KMS-11 (cell line): Measurements from ENCODE around the gene SPEM1.

Source experiments
- H2AFZ ChIP-seq: fragments of 200-600 bp; sonication (generic); 2 replicates; pipeline ENCODE4 v1.6.1; 2016; ENCODE audit warnings: antibody characterized with exemption, mixed run types, low read depth
- H3K27ac ChIP-seq: fragments of 200-600 bp; sonication (generic); 2 replicates; pipeline ENCODE4 v1.6.1; 2016; ENCODE audit warnings: mild to moderate bottlenecking, mixed run types
- H3K27me3 ChIP-seq: fragments of 200-600 bp; sonication (generic); 2 replicates; pipeline ENCODE4 v1.6.1; 2017; ENCODE audit warnings: mild to moderate bottlenecking, low read depth, mixed run types, moderate library complexity; ENCODE audit not compliant: insufficient read depth
- H3K36me3 ChIP-seq: fragments of 200-600 bp; sonication (generic); 2 replicates; pipeline ENCODE4 v1.6.1; 2017; ENCODE audit warnings: mild to moderate bottlenecking, mixed run types; ENCODE audit not compliant: insufficient read depth
- H3K4me1 ChIP-seq: fragments of 200-600 bp; sonication (generic); 2 replicates; pipeline ENCODE4 v1.6.1; 2016; ENCODE audit warnings: mild to moderate bottlenecking, low read depth, mixed run types; ENCODE audit not compliant: poor library complexity, severe bottlenecking
- H3K4me2 ChIP-seq: fragments of 200-600 bp; sonication (generic); 2 replicates; pipeline ENCODE4 v1.7.0; 2016; ENCODE audit warnings: mild to moderate bottlenecking, mixed run types
- H3K4me3 ChIP-seq: fragments of 200-600 bp; sonication (generic); IDR thresholded peaks from 2 replicates; pipeline ENCODE4 v1.6.1; 2017; ENCODE audit warnings: low read depth, low read length, mixed read lengths; ENCODE audit not compliant: insufficient read depth
- H3K79me2 ChIP-seq: fragments of 200-600 bp; sonication (generic); 2 replicates; pipeline ENCODE4 v1.6.1; 2016; ENCODE audit warnings: low read depth, mixed run types; ENCODE audit not compliant: insufficient read depth
- H3K9ac ChIP-seq: fragments of 200-600 bp; sonication (generic); 2 replicates; pipeline ENCODE4 v1.6.1; 2016; ENCODE audit warnings: mild to moderate bottlenecking, mixed run types
- H4K20me1 ChIP-seq: fragments of 200-600 bp; sonication (generic); 2 replicates; pipeline ENCODE4 v1.6.1; 2016; ENCODE audit warnings: mild to moderate bottlenecking, mixed run types; ENCODE audit not compliant: insufficient read depth
- CTCF ChIP-seq: fragments of 200-600 bp; sonication (generic); conservative IDR thresholded peaks from 2 replicates; pipeline ENCODE4 v1.6.1; 2017; ENCODE audit warnings: low read depth, mild to moderate bottlenecking, antibody characterized with exemption, low read length, moderate library complexity, mixed read lengths

Gene SPEM1

DNA sequence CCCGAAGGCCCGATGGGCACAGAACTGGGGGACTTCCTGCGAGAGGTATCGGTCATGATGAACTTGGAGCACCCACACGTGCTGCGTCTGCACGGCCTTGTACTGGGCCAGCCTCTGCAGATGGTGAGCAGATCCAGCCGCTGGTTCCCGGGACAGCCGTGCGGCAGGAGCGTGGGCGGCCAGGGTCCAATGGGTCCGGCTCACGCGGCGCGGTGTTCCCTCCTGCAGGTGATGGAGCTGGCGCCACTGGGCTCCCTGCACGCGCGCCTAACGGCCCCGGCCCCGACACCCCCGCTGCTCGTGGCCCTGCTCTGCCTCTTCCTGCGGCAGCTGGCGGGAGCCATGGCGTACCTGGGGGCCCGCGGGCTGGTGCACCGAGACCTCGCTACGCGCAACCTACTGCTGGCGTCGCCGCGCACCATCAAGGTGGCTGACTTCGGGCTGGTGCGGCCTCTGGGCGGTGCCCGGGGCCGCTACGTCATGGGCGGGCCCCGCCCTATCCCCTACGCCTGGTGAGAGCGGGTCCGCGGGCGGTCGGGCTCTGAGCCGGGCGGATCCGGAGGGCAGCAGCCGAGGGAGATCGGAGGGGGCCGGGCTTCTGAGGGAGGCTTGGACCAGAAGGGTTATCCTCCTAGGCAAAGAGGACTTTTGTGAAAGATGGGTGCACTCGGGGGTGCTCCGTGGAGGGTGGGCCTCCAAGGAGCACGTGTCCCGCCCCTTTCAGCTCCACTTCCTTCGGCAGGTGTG, 36.2 kb upstream of the SPEM1 start:
- no peak for TF ChIP-seq CTCF
- H3K27me3 ChIP-seq = no peaks in the 10 kb centered on the region
- 0 out of 2 replicates have a peak overlapping the region, but pooled peaks have one; percentile 21 for H3K4me2 ChIP-seq
- H3K9ac ChIP-seq = peak overlapping the region; percentile 27; the same call in 1 of the 2 replicates
- H3K4me3 ChIP-seq = no peak overlapping the region
- no peaks in the 10 kb centered on the region for H3K4me1 ChIP-seq
- H3K27ac ChIP-seq = no peak overlapping the region
- H4K20me1 ChIP-seq = no peaks in the 10 kb centered on the region
- H3K36me3 ChIP-seq = no peaks in the 10 kb centered on the region
- H3K79me2 ChIP-seq = no peaks in the 10 kb centered on the region
- H2AFZ ChIP-seq = no peak overlapping the region

DNA sequence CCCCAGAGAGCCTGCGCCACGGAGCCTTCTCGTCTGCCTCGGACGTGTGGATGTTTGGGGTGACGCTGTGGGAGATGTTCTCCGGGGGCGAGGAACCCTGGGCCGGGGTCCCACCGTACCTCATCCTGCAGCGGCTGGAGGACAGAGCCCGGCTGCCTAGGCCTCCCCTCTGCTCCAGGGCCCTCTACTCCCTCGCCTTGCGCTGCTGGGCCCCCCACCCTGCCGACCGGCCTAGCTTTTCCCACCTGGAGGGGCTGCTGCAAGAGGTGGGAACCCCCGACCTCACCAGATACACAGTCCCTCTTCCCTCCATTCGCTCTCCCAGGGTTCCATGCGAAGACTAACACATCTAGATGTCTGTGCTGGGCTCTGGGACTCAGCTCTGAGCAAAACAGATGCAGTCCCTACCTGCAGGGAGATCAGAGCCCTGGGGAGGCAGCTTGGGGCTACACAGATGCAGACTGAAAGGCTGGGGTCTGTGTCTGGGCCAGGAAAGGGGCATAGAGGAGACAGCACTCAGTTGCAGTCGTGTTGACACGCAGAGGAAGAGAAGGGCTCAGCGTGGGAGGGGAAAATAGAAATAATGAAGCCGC, 35.5 kb upstream of the SPEM1 start:
- Histone ChIP-seq H3K4me2 (peak overlapping the region; percentile 21; the same call in 1 of the 2 replicates), H3K4me3 (no peak overlapping the region), H3K36me3 (no peaks in the 10 kb centered on the region), H3K27me3 (no peaks in the 10 kb centered on the region), H3K4me1 (no peaks in the 10 kb centered on the region), H3K79me2 (no peaks in the 10 kb centered on the region), H2AFZ (no peak overlapping the region), H3K9ac (peak overlapping the region; percentile 27; the same call in 1 of the 2 replicates), H4K20me1 (no peaks in the 10 kb centered on the region), H3K27ac (no peak overlapping the region)
- no peak for TF ChIP-seq CTCF

DNA sequence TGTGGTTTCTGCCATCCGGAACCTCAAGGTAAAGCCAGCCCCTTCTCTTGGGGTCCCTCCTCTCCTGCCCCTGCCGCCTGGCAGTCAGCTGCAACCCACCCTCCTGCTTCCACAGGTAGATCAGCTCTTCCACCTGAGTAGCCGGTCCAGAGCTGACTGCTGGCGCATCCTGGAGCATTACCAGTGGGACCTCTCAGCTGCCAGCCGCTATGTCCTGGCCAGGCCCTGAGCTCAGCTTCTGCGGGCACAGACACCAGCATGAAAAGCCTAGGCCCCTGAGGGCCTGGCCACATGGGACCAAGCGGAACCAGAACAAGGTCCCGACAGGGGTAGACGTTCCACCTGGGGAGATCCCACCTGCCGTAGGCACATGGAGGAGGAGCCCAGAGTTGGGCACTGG, 31.3 kb upstream of the SPEM1 start:
- no peaks in the 10 kb centered on the region for H3K27me3 ChIP-seq
- H3K4me1 ChIP-seq = no peaks in the 10 kb centered on the region
- no peak overlapping the region for H3K9ac ChIP-seq
- no peak overlapping the region for H3K4me3 ChIP-seq
- TF ChIP-seq CTCF = no peak
- no peak overlapping the region for H3K27ac ChIP-seq
- no peak overlapping the region for H3K4me2 ChIP-seq
- no peaks in the 10 kb centered on the region for H4K20me1 ChIP-seq
- no peak overlapping the region for H2AFZ ChIP-seq
- no peaks in the 10 kb centered on the region for H3K36me3 ChIP-seq
- no peaks in the 10 kb centered on the region for H3K79me2 ChIP-seq

- no peak for TF ChIP-seq CTCF
- H3K9ac ChIP-seq = no peak overlapping the region
- no peak overlapping the region for H3K4me3 ChIP-seq
- H3K27me3 ChIP-seq = no peaks in the 10 kb centered on the region
- no peak overlapping the region for H3K4me2 ChIP-seq
- no peaks in the 10 kb centered on the region for H3K4me1 ChIP-seq
- H4K20me1 ChIP-seq = no peaks in the 10 kb centered on the region
- no peaks in the 10 kb centered on the region for H3K36me3 ChIP-seq
- no peak overlapping the region for H2AFZ ChIP-seq
- H3K79me2 ChIP-seq = no peaks in the 10 kb centered on the region
- H3K27ac ChIP-seq = no peak overlapping the region
These were observed 29.9 kb upstream of the SPEM1 start for GRCh38 chr17:7389924-7390910.
